GM12864 (cell line): ENCODE measurements around the gene NAGA.
"Not testable (repeated sequence)": the region's sequence is repeated elsewhere in the genome, so short reads cannot be mapped to it uniquely, and the experiment has no call there.

ENCODE experiments used
- DNase-seq: peaks from one replicate; pipeline ENCODE4 v3.0.0-alpha.2; 2011; ENCODE audit warnings: low read depth
- H3K4me3 ChIP-seq: 2 replicates; pipeline ENCODE4 v1.5.1; 2011; ENCODE audit warnings: mild to moderate bottlenecking, low read depth, low read length, control low read depth
- CTCF ChIP-seq: IDR thresholded peaks from 2 replicates; pipeline ENCODE4 v1.5.1; 2011; ENCODE audit warnings: low read depth, mild to moderate bottlenecking, moderate library complexity, low read length, control low read depth, inconsistent platforms; ENCODE audit errors: missing control alignments

NAGA gene

GRCh38 chr22:42074132-42074811 lies 3.7 kb upstream of the NAGA start, which contains the start of gene PHETA2:
Gene PHETA2, plus strand, starts transcription at chr22:42074248. Its CDS starts 3,046 bp downstream, at chr22:42077294.
- DNase-seq, result no peak
- H3K4me3 ChIP-seq, result peak within 1 kb of the TSS; percentile 61
- TF ChIP-seq CTCF, result peak; percentile 61

GRCh38 chr22:42073621-42074041 lies 3.0 kb upstream of the NAGA start:
- no peak for DNase-seq
- H3K4me3 ChIP-seq, result peak overlapping the region; percentile 61
- TF ChIP-seq CTCF, result no peak

GRCh38 chr22:42072606-42073330 lies 2.2 kb upstream of the NAGA start:
- no peak for DNase-seq
- peak; percentile 24 for TF ChIP-seq CTCF
- no peak overlapping the region for H3K4me3 ChIP-seq

GRCh38 chr22:42071508-42071907 lies 896 bp upstream of the NAGA start:
- DNase-seq, result not testable (repeated sequence)
- peak overlapping the region; percentile 77; the same call in 1 of the 2 replicates for H3K4me3 ChIP-seq

- no peak for DNase-seq
- peak overlapping the region; percentile 77 for H3K4me3 ChIP-seq
- no peak for TF ChIP-seq CTCF
Observed at GRCh38 chr22:42069801-42070516, 653 bp downstream of the NAGA start.

GRCh38 chr22:42068291-42068690 lies 2.3 kb downstream of the NAGA start:
- no peak overlapping the region for H3K4me3 ChIP-seq
- TF ChIP-seq CTCF, result no peak
- DNase-seq, result no peak

GRCh38 chr22:42067671-42068251 lies 2.9 kb downstream of the NAGA start:
- H3K4me3 ChIP-seq, result no peak overlapping the region
- TF ChIP-seq CTCF, result no peak
- DNase-seq, result no peak
